Measurements from ENCODE around the gene PERM1.

PERM1 gene

DNA sequence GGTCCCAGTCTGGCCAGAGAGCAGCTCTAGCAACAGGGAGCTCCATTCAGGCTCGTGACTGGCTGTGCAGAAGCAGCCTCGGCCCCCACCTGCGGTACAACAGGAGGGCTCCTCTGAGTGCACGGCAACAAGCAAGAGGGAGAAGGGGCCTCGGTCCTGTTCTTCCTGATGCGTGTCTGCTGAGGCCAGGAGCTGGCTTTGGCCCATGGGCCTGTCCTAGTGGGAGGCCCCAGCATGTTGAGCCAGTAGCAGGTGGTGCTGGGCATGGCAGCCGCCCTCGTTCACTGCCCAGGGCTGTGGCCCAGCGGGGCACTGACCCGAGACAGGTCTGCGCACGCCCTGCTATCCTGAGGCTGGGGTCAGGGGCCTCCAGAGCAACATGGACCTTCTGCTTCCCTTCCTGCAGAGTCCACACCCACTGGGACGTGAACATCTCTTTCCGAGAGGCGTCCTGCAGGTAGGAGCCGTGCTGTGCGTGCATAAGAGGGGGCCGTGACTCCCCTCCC lies 51.2 kb downstream of the PERM1 start:
- DNase-seq, result no peak

- DNase-seq, result no peak
Measured at GRCh38 chr1:929712-930632, 51.9 kb downstream of the PERM1 start.

- DNase-seq, result no peak
Measured at GRCh38 chr1:928825-929661, 52.9 kb downstream of the PERM1 start.

DNA sequence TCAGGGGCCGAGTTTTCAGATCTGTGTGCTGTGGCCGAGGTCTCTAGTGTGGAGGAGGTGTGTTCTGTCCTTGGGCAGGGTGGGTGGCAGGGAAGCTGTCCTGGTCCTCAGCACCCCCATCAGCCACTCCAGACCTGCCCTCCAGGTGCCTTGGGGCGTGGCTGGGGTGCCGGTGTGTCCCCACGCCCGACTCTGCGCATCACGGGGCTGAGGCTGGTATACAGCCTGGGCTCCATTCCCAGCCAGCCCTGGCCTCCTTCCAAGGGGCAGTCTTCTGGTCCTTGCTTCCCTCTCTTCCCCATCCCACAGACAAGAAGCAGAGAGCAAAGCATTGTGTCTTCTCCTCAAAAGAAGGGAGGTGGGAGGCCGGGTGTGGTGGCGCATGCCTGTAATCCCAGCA lies 54.1 kb downstream of the PERM1 start:
- no peak for DNase-seq

DNA sequence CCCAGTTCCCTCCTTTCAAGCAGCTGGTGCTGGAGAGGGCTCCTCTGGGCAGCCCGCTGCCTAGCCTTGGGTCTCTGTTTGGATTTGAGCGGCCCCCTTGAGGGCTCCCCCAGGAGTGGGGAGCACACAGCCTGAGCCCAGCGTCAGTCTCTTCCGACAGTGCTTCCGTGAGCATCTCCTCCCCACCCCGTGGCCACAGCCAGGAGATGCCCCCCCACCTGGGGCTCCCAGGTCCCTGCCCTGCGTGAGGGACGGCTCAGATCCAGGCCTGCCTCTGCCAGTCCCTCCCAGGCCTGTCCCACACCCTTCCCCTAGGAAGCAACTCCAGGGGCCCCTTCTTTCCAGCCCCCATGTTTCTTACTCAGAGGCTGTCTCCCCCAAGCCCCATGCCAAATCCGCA lies 54.7 kb downstream of the PERM1 start:
- no peak for DNase-seq

DNA sequence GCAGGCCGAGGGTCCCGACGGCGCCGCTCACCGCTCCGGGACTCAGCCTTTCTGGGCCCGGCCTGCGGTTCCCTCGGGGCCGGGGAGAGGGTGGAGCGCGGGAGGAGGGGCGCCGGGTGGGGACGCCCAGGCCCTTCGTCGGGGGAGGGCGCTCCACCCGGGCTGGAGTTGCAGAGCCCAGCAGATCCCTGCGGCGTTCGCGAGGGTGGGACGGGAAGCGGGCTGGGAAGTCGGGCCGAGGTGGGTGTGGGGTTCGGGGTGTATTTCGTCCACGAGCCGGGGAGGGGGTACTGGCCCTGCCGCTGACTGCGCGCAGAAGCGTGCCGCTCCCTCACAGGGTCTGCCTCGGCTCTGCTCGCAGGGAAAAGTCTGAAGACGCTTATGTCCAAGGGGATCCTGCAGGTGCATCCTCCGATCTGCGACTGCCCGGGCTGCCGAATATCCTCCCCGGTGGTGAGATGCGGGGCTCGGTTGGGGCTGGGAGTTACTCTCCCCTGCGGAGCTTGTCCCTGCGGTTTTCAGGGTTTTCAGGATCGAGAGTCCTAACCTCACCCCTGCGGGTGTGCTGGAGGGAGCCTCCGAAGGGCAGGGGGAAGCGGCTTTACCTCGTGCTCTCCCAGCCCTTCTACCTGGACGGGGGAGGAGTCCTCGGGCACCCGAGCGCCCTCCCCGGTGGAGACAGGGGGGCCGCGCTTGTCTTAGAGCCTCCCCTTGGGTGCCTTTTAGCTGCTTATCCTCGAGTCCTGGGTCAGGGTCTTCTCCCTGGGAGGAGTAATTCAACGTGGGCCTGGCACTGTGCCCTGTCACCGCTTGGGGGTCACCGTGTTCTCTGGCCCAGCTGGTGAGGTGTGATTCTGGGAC lies 56.1 kb downstream of the PERM1 start:
- DNase-seq, result no peak
